Anterior cingulate cortex (tissue), 58 donors: ENCODE data around the gene GAP43.
A peak's percentile ranks its signal among the peaks of the same experiment; 100 is the strongest.

Experiments used
- DNase-seq, 58 donors: peaks; one replicate each; lab custom pipeline; 2025; lab: John Stamatoyannopoulos, UW

The GAP43 gene, protein sequence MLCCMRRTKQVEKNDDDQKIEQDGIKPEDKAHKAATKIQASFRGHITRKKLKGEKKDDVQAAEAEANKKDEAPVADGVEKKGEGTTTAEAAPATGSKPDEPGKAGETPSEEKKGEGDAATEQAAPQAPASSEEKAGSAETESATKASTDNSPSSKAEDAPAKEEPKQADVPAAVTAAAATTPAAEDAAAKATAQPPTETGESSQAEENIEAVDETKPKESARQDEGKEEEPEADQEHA

GRCh38 chr3:115623044-115623868 is at the start of gene GAP43:
TSS of gene GAP43 (plus strand) at chr3:115623510. CDS start at chr3:115623690, 180 bp downstream.
- DNase-seq, result peak in 49 of 58 donors; percentile 4 to 83 (median 34)

- no peak for DNase-seq
Observed at GRCh38 chr3:115576325-115576875, 46.9 kb upstream of the GAP43 start.

- DNase-seq, result no peak
Observed at GRCh38 chr3:115577000-115577399, 46.3 kb upstream of the GAP43 start.

DNA sequence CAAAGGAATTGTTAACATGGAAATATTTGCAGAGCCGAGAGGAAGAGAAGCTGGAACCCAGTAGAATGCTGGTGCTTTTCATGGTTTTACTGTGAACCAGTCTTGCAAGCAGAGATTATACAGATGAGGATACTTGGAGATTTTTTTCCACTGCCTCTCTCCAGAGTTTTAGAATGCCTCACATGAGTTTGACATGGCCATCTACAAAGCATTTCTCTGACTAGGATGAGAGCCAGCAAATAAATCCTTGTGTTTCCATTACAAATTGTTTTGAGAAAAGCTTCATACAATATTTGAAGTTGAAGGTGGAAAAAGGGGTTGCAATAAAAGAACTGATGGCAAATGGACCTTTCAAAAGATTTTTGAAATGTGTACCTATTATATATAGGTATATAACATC is 45.0 kb upstream of the GAP43 start:
- DNase-seq, result no peak

DNA sequence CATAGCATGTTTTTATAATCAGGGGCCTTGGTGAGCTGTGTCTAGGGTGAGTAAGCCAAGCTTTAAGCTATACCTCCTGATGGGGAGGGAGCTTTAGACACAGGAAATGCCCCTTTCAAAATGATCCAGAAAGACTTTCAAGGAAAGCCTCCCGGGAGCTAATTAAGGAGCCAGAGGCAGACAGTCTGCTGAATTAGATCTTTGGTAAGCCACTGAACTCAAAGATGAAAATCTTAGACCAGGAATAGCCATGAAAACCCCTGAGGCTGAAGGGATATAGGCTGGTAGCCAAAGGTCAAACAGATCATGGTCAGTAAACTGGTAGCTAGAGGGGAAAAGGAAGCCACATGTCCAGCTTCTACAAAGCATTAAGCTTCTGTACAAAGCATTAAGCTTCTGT is 42.7 kb upstream of the GAP43 start:
- DNase-seq, result no peak

DNA sequence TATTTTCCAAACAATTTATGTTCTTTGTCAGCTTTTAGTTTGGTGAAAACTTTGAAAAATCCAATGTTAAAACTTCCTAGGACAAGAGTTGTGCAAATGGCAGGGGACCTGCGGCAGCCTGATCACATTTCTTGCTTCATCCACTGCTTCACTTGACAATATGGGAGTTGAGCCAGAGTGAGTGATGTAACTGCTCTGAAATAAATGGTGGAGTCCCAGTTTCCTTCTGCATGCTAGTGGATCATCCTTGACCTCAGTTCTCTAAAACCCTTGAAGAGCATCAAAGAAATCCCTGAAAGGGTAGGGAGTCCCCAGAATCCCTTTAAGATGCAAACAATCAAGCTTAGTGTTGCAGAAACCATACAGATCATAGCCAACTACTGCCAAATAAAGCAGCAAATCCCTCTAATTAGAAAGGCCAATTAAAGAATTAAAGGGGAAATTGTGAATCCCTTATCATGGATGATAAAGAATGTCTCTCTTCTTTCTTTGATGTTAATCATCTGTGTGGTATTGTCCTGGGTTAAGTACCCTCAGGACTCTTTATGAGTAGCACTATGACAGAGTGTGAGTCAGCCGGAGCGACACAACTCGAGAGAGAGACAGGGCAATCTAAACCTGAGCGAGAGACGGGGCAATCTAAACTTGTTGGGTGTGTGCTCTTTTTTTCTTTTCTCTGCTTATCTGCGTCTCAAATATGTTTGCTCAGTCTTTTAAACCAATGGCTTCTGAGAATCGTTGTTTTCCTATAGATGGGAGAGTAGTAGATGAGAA is 41.8 kb upstream of the GAP43 start:
- no peak for DNase-seq

GRCh38 chr3:115588201-115589115 is 34.9 kb upstream of the GAP43 start:
- peak in 2 of 58 donors; percentile 0 to 2 for DNase-seq

DNA sequence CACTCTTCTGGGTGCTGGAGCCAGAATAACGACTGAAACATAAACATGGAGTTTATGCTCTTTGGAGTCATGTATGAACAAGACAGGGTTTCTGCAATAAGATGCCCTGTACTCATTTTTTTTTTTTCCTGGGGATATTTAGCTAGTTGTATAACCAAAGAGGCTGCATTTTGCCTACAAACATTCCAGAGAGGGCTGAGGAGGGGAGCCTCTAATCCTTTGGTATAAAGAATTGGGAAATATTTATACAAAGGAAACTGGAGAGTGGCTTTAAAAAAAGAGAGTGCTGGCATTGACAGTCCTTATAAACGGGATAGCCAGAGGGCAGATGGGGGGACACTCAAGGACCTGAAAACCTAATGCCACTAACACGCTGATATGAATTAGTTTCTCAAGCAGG is 32.4 kb upstream of the GAP43 start:
- no peak for DNase-seq

- DNase-seq, result no peak
Observed at GRCh38 chr3:115595611-115596275, 27.6 kb upstream of the GAP43 start.

DNA sequence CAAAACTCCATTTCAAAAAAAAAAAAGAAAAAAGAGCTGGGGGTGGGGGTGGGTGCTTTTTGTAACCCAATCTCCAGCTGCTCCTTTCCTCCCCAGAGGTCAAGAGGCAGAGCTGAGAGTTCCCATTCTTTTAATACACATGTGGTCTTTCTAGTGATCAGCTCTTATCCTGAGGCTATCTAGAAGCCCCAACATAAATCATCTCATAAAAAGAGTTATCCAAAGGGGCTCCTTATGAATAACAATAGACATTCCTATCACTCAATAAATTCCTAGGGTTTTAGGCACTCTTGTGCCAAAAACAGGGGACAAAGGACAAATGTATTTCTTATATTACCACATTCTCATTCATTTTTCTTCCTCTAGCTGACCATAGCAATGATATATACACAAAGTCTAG is 25.1 kb upstream of the GAP43 start:
- no peak for DNase-seq

GRCh38 chr3:115602194-115602593 is 21.1 kb upstream of the GAP43 start:
- DNase-seq, result no peak

- no peak for DNase-seq
Observed at GRCh38 chr3:115611630-115612029, 11.7 kb upstream of the GAP43 start.

DNA sequence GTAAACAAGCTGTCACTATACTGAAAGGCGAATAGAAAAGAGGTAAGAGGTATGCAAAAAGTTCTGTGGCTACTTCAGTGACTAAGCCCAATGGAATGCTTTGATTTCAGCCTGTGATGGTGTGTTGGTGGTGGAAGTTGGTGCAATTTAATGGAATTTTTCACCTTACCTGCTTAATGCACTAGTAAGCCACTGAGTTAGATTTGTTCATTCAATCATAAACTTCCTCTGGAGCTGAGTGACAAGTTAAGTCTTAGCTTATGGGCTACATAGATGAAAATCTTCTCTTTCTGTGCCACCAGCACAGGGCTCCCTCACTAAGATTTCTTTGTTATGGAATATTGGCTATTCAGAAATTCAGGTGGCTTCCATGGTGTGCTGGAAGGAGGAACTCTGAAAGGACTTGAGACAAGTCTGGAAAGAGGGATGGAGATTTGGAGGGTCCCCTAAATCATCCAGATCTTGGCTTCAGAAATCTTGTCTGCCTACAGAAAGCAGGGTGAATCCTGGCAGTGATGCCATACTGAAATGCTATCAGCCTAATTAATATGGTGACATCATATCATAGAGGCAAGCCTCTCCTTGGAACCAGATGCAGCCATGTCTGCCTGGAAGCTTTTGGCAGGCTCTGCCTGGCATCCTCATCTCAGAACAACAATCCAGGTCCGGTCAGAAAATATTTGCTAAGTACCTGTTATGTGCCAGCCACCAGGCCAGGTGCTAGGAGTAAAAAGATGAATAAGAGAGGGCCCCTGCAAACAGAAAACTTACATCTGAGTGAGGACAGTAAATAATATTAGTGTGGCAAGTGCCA is 8.1 kb upstream of the GAP43 start:
- DNase-seq, result no peak

- DNase-seq, result no peak
Observed at GRCh38 chr3:115616461-115616860, 6.8 kb upstream of the GAP43 start.

DNA sequence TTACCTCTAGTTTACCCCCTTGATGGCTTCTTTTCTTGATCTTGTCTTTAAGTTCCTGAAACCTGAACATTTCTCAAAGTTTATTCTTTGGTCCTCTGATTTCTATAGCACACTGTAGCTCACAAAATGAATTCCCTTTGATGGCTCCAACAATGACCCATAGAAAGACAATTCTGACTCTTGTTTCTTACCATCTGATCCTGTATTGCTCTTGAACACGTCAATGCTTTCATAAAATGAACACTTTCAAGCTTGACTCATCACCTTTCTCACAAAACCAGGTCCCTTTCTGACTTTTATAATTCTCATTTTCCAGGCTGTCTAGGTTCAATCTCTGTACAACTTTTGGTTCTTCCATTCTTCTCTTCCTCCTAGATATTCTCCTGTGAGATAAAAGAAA is 5.7 kb upstream of the GAP43 start:
- no peak for DNase-seq

- DNase-seq, result peak in 1 of 58 donors; percentile 9
Observed at GRCh38 chr3:115624029-115624741, 875 bp downstream of the GAP43 start.

- DNase-seq, result peak in 10 of 58 donors; percentile 3 to 42 (median 8)
Observed at GRCh38 chr3:115624901-115625300, 1.6 kb downstream of the GAP43 start.

DNA sequence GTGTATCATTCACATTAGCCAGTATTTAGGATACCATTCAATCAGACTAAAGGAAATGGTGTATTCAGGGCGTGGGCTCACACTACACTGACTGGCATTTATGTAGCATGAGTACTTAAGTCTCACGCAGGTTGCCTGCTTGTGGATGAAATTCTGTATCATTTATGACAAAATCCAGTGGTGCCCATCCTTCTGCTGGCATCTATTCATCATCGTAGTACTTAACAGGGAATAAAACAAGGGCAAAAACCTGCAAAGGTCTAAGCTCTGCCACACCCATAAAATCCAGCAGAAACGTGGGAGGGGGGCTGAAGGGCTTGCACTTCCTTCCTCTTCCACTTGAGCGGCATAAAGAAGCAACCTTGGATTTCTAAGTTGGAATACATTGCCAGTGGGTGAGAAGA is 2.7 kb downstream of the GAP43 start:
- no peak for DNase-seq
